ENCODE data around the gene SRPRA.

GRCh38 chr11:126268708-126269579 is at the start of gene SRPRA, which contains the start of gene FOXRED1:
- TF ChIP-seq ZNF670 (tag by site-specific recombination; IDR thresholded peaks at IDR 0.05; ENCODE audit: low read depth) (no peak), CTCF (tag by site-specific recombination; IDR thresholded peaks at IDR 0.05) (no peak)

All from HEK293 (cell line).